Spleen (tissue), 11 donors: Measurements from ENCODE around the gene CMIP. TPM values are rescaled to one million over a fixed set of nuclear protein-coding genes. Genes with fewer than 3 reads are reported as not detected.

Source experiments
- DNase-seq: peaks from one replicate; pipeline ENCODE4 v3.0.0-alpha.2; 2020
- H3K27ac ChIP-seq, 8 donors: fragments of 200-600 bp; sonication (generic) in 7 of 8; 1 replicate in 4 of 8; 2 replicates in 4 of 8; pipeline versions ENCODE4 v1.5.0 to v1.8.0; 2016 to 2021; ENCODE audit warnings: inconsistent platforms in 4 of 8, mild to moderate bottlenecking in 4 of 8, moderate library complexity in 1 of 8
- H3K27me3 ChIP-seq, 7 donors: fragments of 200-600 bp; sonication (generic) in 6 of 7; replicated peaks in 1 of 7; 1 replicate in 4 of 7; 2 replicates in 3 of 7; pipeline versions ENCODE4 v1.5.0 to v1.8.0; 2016 to 2021; ENCODE audit warnings: inconsistent platforms in 3 of 7, mild to moderate bottlenecking in 1 of 7
- H3K36me3 ChIP-seq, 6 donors: fragments of 200-600 bp; sonication (generic) in 5 of 6; 1 replicate in 4 of 6; 2 replicates in 2 of 6; pipeline versions ENCODE4 v1.5.0 to v1.8.0; 2016 to 2021; ENCODE audit warnings: inconsistent platforms in 2 of 6
- H3K4me1 ChIP-seq, 6 donors: fragments of 200-600 bp; sonication (generic) in 5 of 6; 1 replicate in 3 of 6; 2 replicates in 3 of 6; pipeline versions ENCODE4 v1.5.0 to v1.8.0; 2016 to 2021; ENCODE audit warnings: inconsistent platforms in 3 of 6
- H3K4me3 ChIP-seq, 8 donors: fragments of 200-600 bp; sonication (generic) in 7 of 8; 1 replicate in 4 of 8; 2 replicates in 4 of 8; pipeline versions ENCODE4 v1.5.0 to v1.8.0; 2016 to 2021; ENCODE audit warnings: inconsistent platforms in 4 of 8, mild to moderate bottlenecking in 4 of 8, moderate library complexity in 2 of 8
- H3K9me3 ChIP-seq, 8 donors: fragments of 200-600 bp; sonication (generic) in 7 of 8; 1 replicate in 4 of 8; 2 replicates in 4 of 8; pipeline versions ENCODE4 v1.5.0 to v1.8.0; 2016 to 2021; ENCODE audit warnings: inconsistent platforms in 4 of 8
- POLR2A ChIP-seq, 3 donors: fragments of 450-650 bp; IDR thresholded peaks; one replicate each; pipeline ENCODE4 v1.5.1; 2017; ENCODE audit warnings: antibody characterized with exemption in 3 of 3, mild to moderate bottlenecking in 1 of 3
- POLR2AphosphoS5 ChIP-seq, 3 donors: sonication (generic); formaldehyde crosslinking; IDR thresholded peaks; one replicate each; pipeline ENCODE4 v1.5.1; 2017; ENCODE audit warnings: antibody characterized with exemption in 3 of 3
- WGBS, 5 donors: extraction: QIAGEN DNeasy Blood & Tissue Kit in 3 of 5; methylation state at CpG; one replicate each; pipeline versions ENCODE4 v1.1.5 to v1.1.7; 2013 to 2018; 5-methylcytosine and 5-hydroxymethylcytosine counted together
- intact Hi-C: fragments of 100-400 bp; cut with DNase I; formaldehyde crosslinking; loops from one replicate; pipeline ENCODE4 v1.15.0; 2023; ENCODE audit warnings: low total_unique reads
- polyA plus RNA-seq, 3 donors: library from polyadenylated mRNA; stranded (reverse); fragments of 200-250 nt; gene quantifications; one replicate each; pipeline ENCODE4 v1.2.1, GENCODE V29; 2013
- total RNA-seq, 7 donors: library from RNA; depleted of rRNA in 3 of 7; stranded (reverse); fragments of >200 nt in 3 of 7; fragmentation: NEBNext Ultra II Directional in 4 of 7; extraction: Animal tissue kit (Norgen Biotek cat#: 25700) in 4 of 7; gene quantifications; one replicate each; pipeline versions ENCODE4 v1.1.0 to v1.2.1, GENCODE V29; 2016 to 2021
- TF ChIP-seq, protein P1 (sequence below), 11 experiments: fragments of 200-600 bp in 7 of 11; fragments of 450-650 bp in 4 of 11; sonication (generic) in 4 of 11; IDR thresholded peaks in 8 of 11; conservative IDR thresholded peaks in 3 of 11; 1 replicate in 7 of 11; 2 replicates in 4 of 11; pipeline versions ENCODE4 v1.4.0 to v1.8.0; 2016 to 2021; ENCODE audit warnings: antibody characterized with exemption in 11 of 11, inconsistent platforms in 4 of 11, mild to moderate bottlenecking in 1 of 11
- donor health status: healthy with polysubstance abuse.
- donor health status: DM: no; HTN: no; CAD: no; lungs with moderate emphysema.
- donor health status: DM: no; HTN: no; CAD: no.
- donor health status: Bipolar disorder and iron deficiency.
- donor health status: healthy.
- donor health status: DM: no; HTN: no; CAD: no.
- donor health status: DM: yes; HTN: yes; CAD: no.

Gene CMIP
- total and polyA plus RNA-seq, 10 donors = 6.0 to 107 (median 63.6) TPM

DNA sequence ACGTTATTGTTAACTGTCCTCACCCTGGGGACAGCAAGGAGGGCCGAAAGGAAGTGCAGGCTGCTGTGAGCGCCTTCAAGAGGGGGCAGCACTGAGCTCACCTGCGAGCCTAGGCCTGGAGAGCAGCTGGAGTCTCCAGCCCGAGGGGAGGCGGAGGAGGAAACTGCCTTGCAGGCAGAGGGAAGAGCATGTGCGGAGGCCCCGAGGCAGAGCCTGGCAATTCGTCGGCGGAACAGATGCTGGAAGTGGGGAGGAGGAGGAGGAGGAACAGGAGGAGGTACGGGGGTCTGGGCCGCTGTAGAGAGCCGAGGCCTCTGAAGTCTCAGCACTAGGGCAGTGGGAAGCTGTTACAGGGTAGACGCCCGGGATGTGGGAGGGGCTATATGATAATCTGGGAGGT is 284.8 kb downstream of the CMIP start:
- H3K27ac ChIP-seq = peak overlapping the region in 4 of 8 donors; percentile 21 to 83 (median 78)
- no peaks in the 10 kb centered on the region for H3K36me3 ChIP-seq
- TF ChIP-seq, protein P1, sequence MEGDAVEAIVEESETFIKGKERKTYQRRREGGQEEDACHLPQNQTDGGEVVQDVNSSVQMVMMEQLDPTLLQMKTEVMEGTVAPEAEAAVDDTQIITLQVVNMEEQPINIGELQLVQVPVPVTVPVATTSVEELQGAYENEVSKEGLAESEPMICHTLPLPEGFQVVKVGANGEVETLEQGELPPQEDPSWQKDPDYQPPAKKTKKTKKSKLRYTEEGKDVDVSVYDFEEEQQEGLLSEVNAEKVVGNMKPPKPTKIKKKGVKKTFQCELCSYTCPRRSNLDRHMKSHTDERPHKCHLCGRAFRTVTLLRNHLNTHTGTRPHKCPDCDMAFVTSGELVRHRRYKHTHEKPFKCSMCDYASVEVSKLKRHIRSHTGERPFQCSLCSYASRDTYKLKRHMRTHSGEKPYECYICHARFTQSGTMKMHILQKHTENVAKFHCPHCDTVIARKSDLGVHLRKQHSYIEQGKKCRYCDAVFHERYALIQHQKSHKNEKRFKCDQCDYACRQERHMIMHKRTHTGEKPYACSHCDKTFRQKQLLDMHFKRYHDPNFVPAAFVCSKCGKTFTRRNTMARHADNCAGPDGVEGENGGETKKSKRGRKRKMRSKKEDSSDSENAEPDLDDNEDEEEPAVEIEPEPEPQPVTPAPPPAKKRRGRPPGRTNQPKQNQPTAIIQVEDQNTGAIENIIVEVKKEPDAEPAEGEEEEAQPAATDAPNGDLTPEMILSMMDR (IDR thresholded peaks at IDR 0.05 in 8 of 11, conservative IDR thresholded peaks at IDR 0.05 in 3 of 11) = no peak
- TF ChIP-seq POLR2AphosphoS5 (IDR thresholded peaks at IDR 0.05) = no peak
- no peak for TF ChIP-seq POLR2A (IDR thresholded peaks at IDR 0.05)
- H3K4me1 ChIP-seq = peaks cover 6 to 24% (median 18%) of the 10 kb centered on the region in 6 donors
- no peaks in the 10 kb centered on the region for H3K27me3 ChIP-seq
- intact Hi-C loops = no loop called here
- no peak for DNase-seq
- 84 to 90% (median 88%) methylated on average over 16 of the region's 16 CpGs for WGBS, 5 donors
- H3K9me3 ChIP-seq = no peaks in the 10 kb centered on the region
- H3K4me3 ChIP-seq = no peak overlapping the region

- WGBS, 5 donors = 8 to 14% (median 9%) methylated on average over 31 to 47 of the region's 47 CpGs
- Histone ChIP-seq H3K36me3 (no peaks in the 10 kb centered on the region), H3K27ac (peak overlapping the region; percentile 77 to 85 (median 80)), H3K9me3 (no peaks in the 10 kb centered on the region), H3K4me3 (peak overlapping the region; percentile 30 to 72 (median 36)), H3K4me1 (peaks cover 6 to 24% (median 18%) of the 10 kb centered on the region in 6 donors), H3K27me3 (no peaks in the 10 kb centered on the region)
- peak; percentile 61 to 83 (median 81) for TF ChIP-seq POLR2AphosphoS5 (IDR thresholded peaks at IDR 0.05)
- TF ChIP-seq POLR2A (IDR thresholded peaks at IDR 0.05) = no peak
- TF ChIP-seq, protein P1 (IDR thresholded peaks at IDR 0.05 in 8 of 11, conservative IDR thresholded peaks at IDR 0.05 in 3 of 11) = peak; percentile 51 to 81 (median 73)
- intact Hi-C loops = no loop called here
- DNase-seq = peak; percentile 92
Measured at GRCh38 chr16:81730090-81731051, 285.8 kb downstream of the CMIP start.

- intact Hi-C loops = no loop called here
- DNase-seq = no peak
- Histone ChIP-seq H3K27me3 (no peaks in the 10 kb centered on the region), H3K9me3 (no peaks in the 10 kb centered on the region), H3K27ac (peak overlapping the region in 4 of 8 donors; percentile 77 to 83 (median 80)), H3K36me3 (no peaks in the 10 kb centered on the region), H3K4me1 (peaks cover 6 to 24% (median 18%) of the 10 kb centered on the region in 6 donors), H3K4me3 (no peak overlapping the region)
- WGBS, 5 donors = 86 to 95% (median 90%) methylated on average over 8 of the region's 8 CpGs
- TF ChIP-seq, protein P1 (IDR thresholded peaks at IDR 0.05 in 8 of 11, conservative IDR thresholded peaks at IDR 0.05 in 3 of 11) = no peak
- TF ChIP-seq POLR2A (IDR thresholded peaks at IDR 0.05) = no peak
- TF ChIP-seq POLR2AphosphoS5 (IDR thresholded peaks at IDR 0.05) = no peak
Measured at GRCh38 chr16:81731649-81732048, 287.0 kb downstream of the CMIP start.

- WGBS, 5 donors = 80 to 91% (median 85%) methylated on average over 1 of the region's 1 CpG
- Histone ChIP-seq H3K4me3 (no peak overlapping the region), H3K9me3 (no peaks in the 10 kb centered on the region), H3K36me3 (no peaks in the 10 kb centered on the region), H3K4me1 (peaks cover 6 to 30% (median 21%) of the 10 kb centered on the region in 6 donors), H3K27me3 (no peaks in the 10 kb centered on the region), H3K27ac (no peak overlapping the region)
- DNase-seq = no peak
- TF ChIP-seq, protein P1 (IDR thresholded peaks at IDR 0.05 in 8 of 11, conservative IDR thresholded peaks at IDR 0.05 in 3 of 11) = no peak
- no peak for TF ChIP-seq POLR2A (IDR thresholded peaks at IDR 0.05)
- no peak for TF ChIP-seq POLR2AphosphoS5 (IDR thresholded peaks at IDR 0.05)
- intact Hi-C loops = no loop called here
Measured at GRCh38 chr16:81732699-81733098, 288.1 kb downstream of the CMIP start.
